Activated naive CD4-positive, alpha-beta T cell treated with anti-CD3 and anti-CD28 coated beads, Interleukin-2, amount 50 U/mL, for 16 hours (primary cell): Measurements from ENCODE around the gene NLRP14.

Experiments used
- DNase-seq: peaks from one replicate; pipeline ENCODE4 v3.0.0-alpha.2; 2020

NLRP14 gene

GRCh38 chr11:7056828-7057513, 36.7 kb downstream of the NLRP14 start:
- no peak for DNase-seq

- DNase-seq: no peak
These were observed 37.4 kb downstream of the NLRP14 start for GRCh38 chr11:7057641-7058040.

- DNase-seq: no peak
These were observed 40.6 kb downstream of the NLRP14 start for GRCh38 chr11:7060868-7061267.

GRCh38 chr11:7062534-7062933, 42.3 kb downstream of the NLRP14 start:
- no peak for DNase-seq

- no peak for DNase-seq
These were observed 52.2 kb downstream of the NLRP14 start for GRCh38 chr11:7072401-7073028.

GRCh38 chr11:7077101-7077500, 56.8 kb downstream of the NLRP14 start:
- DNase-seq: no peak

GRCh38 chr11:7079545-7080135, 59.4 kb downstream of the NLRP14 start:
- DNase-seq: no peak

- no peak for DNase-seq
These were observed 60.6 kb downstream of the NLRP14 start for GRCh38 chr11:7080900-7081299.

- no peak for DNase-seq
These were observed 61.2 kb downstream of the NLRP14 start for GRCh38 chr11:7081441-7081840.

- DNase-seq: no peak
These were observed 68.6 kb downstream of the NLRP14 start, which contains the start of gene RBMXL2 for GRCh38 chr11:7088921-7089320. TSS of gene RBMXL2 (plus strand) at chr11:7088998. CDS start at chr11:7089121, 123 bp downstream.

GRCh38 chr11:7089328-7090251, 69.3 kb downstream of the NLRP14 start:
- no peak for DNase-seq

GRCh38 chr11:7098235-7098832, 78.1 kb downstream of the NLRP14 start:
- no peak for DNase-seq

- no peak for DNase-seq
These were observed 95.5 kb downstream of the NLRP14 start for GRCh38 chr11:7115780-7116179.

- DNase-seq: no peak
These were observed 96.1 kb downstream of the NLRP14 start for GRCh38 chr11:7116370-7116769.
